Measurements from ENCODE around the gene NUMA1.

Gene NUMA1

DNA sequence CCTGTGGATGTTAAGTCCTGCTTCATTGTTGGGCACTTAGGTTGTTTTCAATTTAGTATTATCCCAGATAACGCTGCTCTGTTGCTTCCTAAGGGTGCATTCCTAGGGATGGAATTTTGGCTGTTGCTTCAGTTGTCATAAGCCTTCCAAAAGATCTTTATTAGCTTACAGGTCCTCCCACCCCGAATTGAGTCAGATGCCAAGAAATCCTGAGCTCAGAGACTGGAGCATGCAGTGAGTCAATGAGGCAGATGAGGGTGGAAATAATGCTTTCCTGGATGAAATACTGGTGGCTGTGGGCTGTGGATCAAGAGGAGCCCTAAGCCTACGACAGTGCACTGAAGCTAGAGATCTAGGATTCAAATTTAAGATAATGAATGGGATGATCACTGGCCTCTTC, 92.3 kb downstream of the NUMA1 start:
- TF ChIP-seq POLR2AphosphoS5 (IDR thresholded peaks at IDR 0.05; ENCODE audit: low read depth, low read length): no peak
- TF ChIP-seq TAF1 (IDR thresholded peaks at IDR 0.05; ENCODE audit: borderline replicate concordance, insufficient read depth, low read length): no peak
- no peak for TF ChIP-seq SIN3A (IDR thresholded peaks at IDR 0.05; ENCODE audit: borderline replicate concordance, insufficient read depth, low read length)
- TF ChIP-seq FOXP2 (optimal IDR thresholded peaks at IDR 0.05; ENCODE audit: borderline replicate concordance, extremely low read depth, extremely low read length, insufficient read depth): no peak
- TF ChIP-seq, protein P1, sequence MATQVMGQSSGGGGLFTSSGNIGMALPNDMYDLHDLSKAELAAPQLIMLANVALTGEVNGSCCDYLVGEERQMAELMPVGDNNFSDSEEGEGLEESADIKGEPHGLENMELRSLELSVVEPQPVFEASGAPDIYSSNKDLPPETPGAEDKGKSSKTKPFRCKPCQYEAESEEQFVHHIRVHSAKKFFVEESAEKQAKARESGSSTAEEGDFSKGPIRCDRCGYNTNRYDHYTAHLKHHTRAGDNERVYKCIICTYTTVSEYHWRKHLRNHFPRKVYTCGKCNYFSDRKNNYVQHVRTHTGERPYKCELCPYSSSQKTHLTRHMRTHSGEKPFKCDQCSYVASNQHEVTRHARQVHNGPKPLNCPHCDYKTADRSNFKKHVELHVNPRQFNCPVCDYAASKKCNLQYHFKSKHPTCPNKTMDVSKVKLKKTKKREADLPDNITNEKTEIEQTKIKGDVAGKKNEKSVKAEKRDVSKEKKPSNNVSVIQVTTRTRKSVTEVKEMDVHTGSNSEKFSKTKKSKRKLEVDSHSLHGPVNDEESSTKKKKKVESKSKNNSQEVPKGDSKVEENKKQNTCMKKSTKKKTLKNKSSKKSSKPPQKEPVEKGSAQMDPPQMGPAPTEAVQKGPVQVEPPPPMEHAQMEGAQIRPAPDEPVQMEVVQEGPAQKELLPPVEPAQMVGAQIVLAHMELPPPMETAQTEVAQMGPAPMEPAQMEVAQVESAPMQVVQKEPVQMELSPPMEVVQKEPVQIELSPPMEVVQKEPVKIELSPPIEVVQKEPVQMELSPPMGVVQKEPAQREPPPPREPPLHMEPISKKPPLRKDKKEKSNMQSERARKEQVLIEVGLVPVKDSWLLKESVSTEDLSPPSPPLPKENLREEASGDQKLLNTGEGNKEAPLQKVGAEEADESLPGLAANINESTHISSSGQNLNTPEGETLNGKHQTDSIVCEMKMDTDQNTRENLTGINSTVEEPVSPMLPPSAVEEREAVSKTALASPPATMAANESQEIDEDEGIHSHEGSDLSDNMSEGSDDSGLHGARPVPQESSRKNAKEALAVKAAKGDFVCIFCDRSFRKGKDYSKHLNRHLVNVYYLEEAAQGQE (IDR thresholded peaks at IDR 0.05; ENCODE audit: insufficient read depth in 1 of 2, low read depth in 2 of 2, low read length in 2 of 2): no peak

GRCh38 chr11:71987521-71987920, 92.8 kb downstream of the NUMA1 start:
- TF ChIP-seq POLR2AphosphoS5 (IDR thresholded peaks at IDR 0.05; ENCODE audit: low read depth, low read length) (no peak), FOXP2 (optimal IDR thresholded peaks at IDR 0.05; ENCODE audit: borderline replicate concordance, extremely low read depth, extremely low read length, insufficient read depth) (no peak), SIN3A (IDR thresholded peaks at IDR 0.05; ENCODE audit: borderline replicate concordance, insufficient read depth, low read length) (no peak), TAF1 (IDR thresholded peaks at IDR 0.05; ENCODE audit: borderline replicate concordance, insufficient read depth, low read length) (no peak)
- TF ChIP-seq, protein P1 (IDR thresholded peaks at IDR 0.05; ENCODE audit: insufficient read depth in 1 of 2, low read depth in 2 of 2, low read length in 2 of 2): no peak

DNA sequence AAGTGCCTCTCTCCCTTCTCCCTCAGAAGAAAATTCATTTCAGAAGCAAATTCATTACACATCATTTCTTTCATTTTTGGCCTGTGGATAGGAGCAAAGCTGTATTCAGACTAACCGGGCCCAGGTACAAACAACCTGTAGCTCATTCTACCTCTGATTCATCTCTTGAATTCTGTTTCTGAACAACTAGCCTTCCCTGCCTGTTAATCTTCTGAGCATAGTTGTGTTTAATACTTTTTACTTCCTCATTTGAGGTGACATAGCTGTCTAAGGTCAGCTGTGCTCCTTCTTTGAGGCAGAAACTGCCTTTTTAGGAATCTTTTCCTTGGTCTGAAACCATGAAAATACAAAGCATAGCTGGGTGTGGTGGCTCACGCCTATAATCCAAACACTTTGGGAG, 94.2 kb downstream of the NUMA1 start:
- no peak for TF ChIP-seq SIN3A (IDR thresholded peaks at IDR 0.05; ENCODE audit: borderline replicate concordance, insufficient read depth, low read length)
- no peak for TF ChIP-seq FOXP2 (optimal IDR thresholded peaks at IDR 0.05; ENCODE audit: borderline replicate concordance, extremely low read depth, extremely low read length, insufficient read depth)
- TF ChIP-seq, protein P1 (IDR thresholded peaks at IDR 0.05; ENCODE audit: insufficient read depth in 1 of 2, low read depth in 2 of 2, low read length in 2 of 2): no peak
- no peak for TF ChIP-seq TAF1 (IDR thresholded peaks at IDR 0.05; ENCODE audit: borderline replicate concordance, insufficient read depth, low read length)
- no peak for TF ChIP-seq POLR2AphosphoS5 (IDR thresholded peaks at IDR 0.05; ENCODE audit: low read depth, low read length)

DNA sequence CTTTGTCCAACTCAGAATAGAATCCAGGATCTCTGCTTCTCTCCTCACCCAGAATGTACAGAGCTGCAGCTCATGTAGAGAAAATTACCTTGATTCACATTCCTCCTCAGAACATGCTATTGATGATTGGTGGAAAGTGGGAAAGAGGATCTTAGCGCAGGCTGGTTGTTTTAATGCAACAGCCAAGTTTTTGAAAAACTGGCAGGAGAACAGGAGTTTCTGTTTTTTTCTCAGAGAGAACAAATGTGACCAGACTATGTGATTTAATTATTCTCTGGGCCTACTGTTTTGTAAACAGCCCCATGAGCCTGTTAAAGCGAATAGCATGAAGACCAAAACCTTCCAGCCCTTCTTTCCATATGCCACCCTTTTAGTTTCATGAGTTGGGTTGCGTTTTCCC, 100.7 kb downstream of the NUMA1 start:
- TF ChIP-seq TAF1 (IDR thresholded peaks at IDR 0.05; ENCODE audit: borderline replicate concordance, insufficient read depth, low read length) (no peak), FOXP2 (optimal IDR thresholded peaks at IDR 0.05; ENCODE audit: borderline replicate concordance, extremely low read depth, extremely low read length, insufficient read depth) (no peak), SIN3A (IDR thresholded peaks at IDR 0.05; ENCODE audit: borderline replicate concordance, insufficient read depth, low read length) (no peak), POLR2AphosphoS5 (IDR thresholded peaks at IDR 0.05; ENCODE audit: low read depth, low read length) (no peak)
- TF ChIP-seq, protein P1 (IDR thresholded peaks at IDR 0.05; ENCODE audit: insufficient read depth in 1 of 2, low read depth in 2 of 2, low read length in 2 of 2): no peak

GRCh38 chr11:71979094-71979493, 101.2 kb downstream of the NUMA1 start:
- TF ChIP-seq TAF1 (IDR thresholded peaks at IDR 0.05; ENCODE audit: borderline replicate concordance, insufficient read depth, low read length) (no peak), POLR2AphosphoS5 (IDR thresholded peaks at IDR 0.05; ENCODE audit: low read depth, low read length) (no peak), SIN3A (IDR thresholded peaks at IDR 0.05; ENCODE audit: borderline replicate concordance, insufficient read depth, low read length) (no peak), FOXP2 (optimal IDR thresholded peaks at IDR 0.05; ENCODE audit: borderline replicate concordance, extremely low read depth, extremely low read length, insufficient read depth) (no peak)
- TF ChIP-seq, protein P1 (IDR thresholded peaks at IDR 0.05; ENCODE audit: insufficient read depth in 1 of 2, low read depth in 2 of 2, low read length in 2 of 2): no peak
